H4 (cell line): ENCODE results near the gene GRK5. TPM values are rescaled to one million over a fixed set of nuclear protein-coding genes. Genes with fewer than 3 reads are reported as not detected.
A peak's percentile ranks its signal among the peaks of the same experiment; 100 is the strongest.

Experiments used
- DNase-seq: peaks from one replicate; pipeline ENCODE4 v3.0.0-alpha.2; 2015; ENCODE audit warnings: low spot score
- total RNA-seq: library from RNA; depleted of rRNA; stranded (reverse); fragments of >200 nt; shearing (Covaris generic); gene quantifications from 2 replicates; pipeline ENCODE4 v1.2.3, GENCODE V29; 2014

GRK5 gene
- total RNA-seq, 1 experiment from 2014 or later: 9.9 TPM

- DNase-seq: no peak
Observed at GRCh38 chr10:119297207-119297968, 90.0 kb downstream of the GRK5 start.

GRCh38 chr10:119298810-119299209 is 91.4 kb downstream of the GRK5 start:
- DNase-seq: no peak

GRCh38 chr10:119299531-119299930 is 92.2 kb downstream of the GRK5 start:
- DNase-seq: no peak

- no peak for DNase-seq
Observed at GRCh38 chr10:119301397-119301796, 94.0 kb downstream of the GRK5 start.

GRCh38 chr10:119302172-119302571 is 94.8 kb downstream of the GRK5 start:
- no peak for DNase-seq

GRCh38 chr10:119302591-119303253 is 95.4 kb downstream of the GRK5 start:
- DNase-seq: no peak

GRCh38 chr10:119303886-119304285 is 96.5 kb downstream of the GRK5 start:
- no peak for DNase-seq

GRCh38 chr10:119304541-119304940 is 97.2 kb downstream of the GRK5 start:
- DNase-seq: no peak

GRCh38 chr10:119305860-119306513 is 98.6 kb downstream of the GRK5 start:
- DNase-seq: peak; percentile 98

GRCh38 chr10:119306514-119306951 is 99.2 kb downstream of the GRK5 start:
- DNase-seq: no peak

GRCh38 chr10:119306986-119307392 is 99.6 kb downstream of the GRK5 start:
- no peak for DNase-seq

GRCh38 chr10:119308089-119308488 is 100.7 kb downstream of the GRK5 start:
- DNase-seq: no peak

GRCh38 chr10:119308551-119309422 is 101.4 kb downstream of the GRK5 start:
- DNase-seq: no peak

- no peak for DNase-seq
Observed at GRCh38 chr10:119309423-119309770, 102.0 kb downstream of the GRK5 start.

GRCh38 chr10:119310806-119311205 is 103.4 kb downstream of the GRK5 start:
- no peak for DNase-seq

- no peak for DNase-seq
Observed at GRCh38 chr10:119312241-119312640, 104.9 kb downstream of the GRK5 start.

GRCh38 chr10:119313024-119313423 is 105.7 kb downstream of the GRK5 start:
- no peak for DNase-seq

- DNase-seq: peak; percentile 71
Observed at GRCh38 chr10:119313644-119314043, 106.3 kb downstream of the GRK5 start.

GRCh38 chr10:119314061-119314460 is 106.7 kb downstream of the GRK5 start:
- DNase-seq: no peak

GRCh38 chr10:119314486-119314885 is 107.1 kb downstream of the GRK5 start:
- DNase-seq: no peak

GRCh38 chr10:119315128-119316001 is 108.0 kb downstream of the GRK5 start:
- peak; percentile 93 for DNase-seq
